Activated T-cell treated with anti-CD3 and anti-CD28 coated beads, Interleukin-2, amount 50 U/mL, for 72 hours (primary cell): ENCODE measurements around the gene SH3BGRL. TPM values are rescaled to one million over a fixed set of nuclear protein-coding genes. Genes with fewer than 3 reads are reported as not detected.

Experiments used
- ATAC-seq, 2 donors: fragments of 150-1000 bp; cut with Tn5 transposase; replicated peaks in 1 of 2; 2 replicates each; pipeline ENCODE4 v1.10.0; 2021; ENCODE audit warnings: moderate library complexity in 2 of 2, mild to moderate bottlenecking in 1 of 2
- DNase-seq, 2 donors: peaks; one replicate each; pipeline ENCODE4 v3.0.0; 2021 to 2022; ENCODE audit warnings: mixed read lengths in 1 of 2
- H3K27ac Mint-ChIP-seq: one replicate; pipeline ENCODE4 v1.8.0; 2022; ENCODE audit warnings: mild to moderate bottlenecking, moderate library complexity, mixed read lengths
- H3K27me3 Mint-ChIP-seq: one replicate; pipeline ENCODE4 v1.8.0; 2022; ENCODE audit warnings: low read depth, mixed read lengths
- H3K36me3 Mint-ChIP-seq, 2 donors: one replicate each; pipeline ENCODE4 v1.8.0; 2022; ENCODE audit warnings: mixed read lengths in 2 of 2, mild to moderate bottlenecking in 1 of 2; ENCODE audit not compliant: insufficient read depth in 2 of 2
- H3K4me1 Mint-ChIP-seq: one replicate; pipeline ENCODE4 v1.8.0; 2022; ENCODE audit warnings: low read depth, mixed read lengths
- H3K4me3 Mint-ChIP-seq, 2 donors: one replicate each; pipeline ENCODE4 v1.8.0; 2022; ENCODE audit warnings: mild to moderate bottlenecking in 2 of 2, mixed read lengths in 2 of 2, moderate library complexity in 2 of 2
- H3K9me3 Mint-ChIP-seq, 2 donors: one replicate each; pipeline ENCODE4 v1.8.0; 2022; ENCODE audit warnings: mixed read lengths in 2 of 2
- total RNA-seq, 2 donors: library from RNA; stranded (reverse); gene quantifications; one replicate each; pipeline ENCODE4 v1.2.3, GENCODE V29; 2022

SH3BGRL gene
- 10 to 100 TPM; 51.3 to 54.4 TPM for total RNA-seq

DNA sequence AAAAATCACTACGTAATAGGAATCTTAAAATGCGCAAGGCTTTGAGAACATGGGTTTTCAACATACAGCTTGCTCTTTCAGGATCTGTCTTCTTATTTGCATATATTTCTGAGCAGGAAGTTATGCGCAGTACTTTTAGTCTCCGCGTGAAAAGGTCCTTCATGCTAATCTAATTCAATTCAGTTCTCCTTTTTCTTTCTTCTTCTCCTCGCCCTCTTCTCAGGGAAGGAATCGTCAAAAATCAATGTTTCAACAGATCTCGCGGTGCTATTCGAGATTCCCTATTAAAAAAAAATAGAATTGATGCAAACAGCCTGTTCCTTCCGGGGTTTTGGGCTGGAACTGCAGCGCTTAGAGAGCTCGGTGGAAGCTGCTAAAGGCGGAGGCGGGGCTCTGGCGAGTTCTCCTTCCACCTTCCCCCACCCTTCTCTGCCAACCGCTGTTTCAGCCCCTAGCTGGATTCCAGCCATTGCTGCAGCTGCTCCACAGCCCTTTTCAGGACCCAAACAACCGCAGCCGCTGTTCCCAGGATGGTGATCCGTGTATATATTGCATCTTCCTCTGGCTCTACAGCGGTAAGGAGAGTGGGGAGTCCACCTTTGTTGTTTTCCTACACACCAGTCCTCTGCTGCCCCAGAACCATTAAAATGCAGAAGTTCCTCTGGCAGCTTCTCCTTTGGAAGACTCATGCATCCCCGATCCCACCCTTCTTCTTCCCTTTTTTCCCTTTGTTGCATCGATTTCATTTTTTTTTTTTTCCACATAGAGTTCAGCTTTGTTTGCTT lies at the start of gene SH3BGRL, which contains the start of gene HMGN5:
SH3BGRL (plus strand) TSS at position 432 of the 785 bp plus-strand sequence; CDS start at position 531, 99 bp downstream.
HMGN5 (minus strand) TSS at position 243 of the 785 bp plus-strand sequence. CDS start 80,364 bp downstream, outside the sequence.
- H3K27ac Mint-ChIP-seq, result peak within 1 kb of the TSS; percentile 95
- H3K27me3 Mint-ChIP-seq, result peaks cover 7% of the 10 kb centered on the region
- H3K4me3 Mint-ChIP-seq, result peak within 1 kb of the TSS; percentile 89 to 95
- no peaks in the 10 kb centered on the region for H3K9me3 Mint-ChIP-seq
- H3K4me1 Mint-ChIP-seq, result peaks cover 36% of the 10 kb centered on the region
- DNase-seq (peak; percentile 66 to 73), ATAC-seq (peak; percentile 96 to 97)
- peaks cover 2 to 6% of the 10 kb centered on the region in 2 donors for H3K36me3 Mint-ChIP-seq

DNA sequence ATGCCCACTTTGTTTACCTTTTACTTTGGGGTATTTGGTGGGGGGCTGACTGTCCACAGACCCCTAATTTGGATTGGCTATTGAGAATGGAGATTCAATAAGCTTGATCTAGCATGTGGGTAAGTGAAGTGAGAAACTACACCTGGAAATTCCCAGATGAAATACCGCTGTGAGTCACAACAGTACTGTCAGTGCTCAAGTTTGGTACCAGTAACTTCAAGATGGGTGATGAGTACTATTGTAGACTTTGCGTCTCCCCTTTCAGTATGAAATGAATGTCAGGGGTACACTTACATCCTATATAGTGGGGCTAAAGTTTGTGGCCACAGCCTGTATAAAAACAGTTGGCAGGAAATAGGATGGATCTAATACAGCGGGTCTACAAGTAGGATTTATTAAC lies 33.5 kb upstream of the SH3BGRL start:
- Mint-ChIP-seq H3K27me3 (no peaks in the 10 kb centered on the region), H3K27ac (no peak overlapping the region), H3K4me1 (no peaks in the 10 kb centered on the region), H3K36me3 (no peaks in the 10 kb centered on the region), H3K4me3 (no peak overlapping the region), H3K9me3 (no peaks in the 10 kb centered on the region)
- no peak for DNase-seq
- no peak for ATAC-seq

DNA sequence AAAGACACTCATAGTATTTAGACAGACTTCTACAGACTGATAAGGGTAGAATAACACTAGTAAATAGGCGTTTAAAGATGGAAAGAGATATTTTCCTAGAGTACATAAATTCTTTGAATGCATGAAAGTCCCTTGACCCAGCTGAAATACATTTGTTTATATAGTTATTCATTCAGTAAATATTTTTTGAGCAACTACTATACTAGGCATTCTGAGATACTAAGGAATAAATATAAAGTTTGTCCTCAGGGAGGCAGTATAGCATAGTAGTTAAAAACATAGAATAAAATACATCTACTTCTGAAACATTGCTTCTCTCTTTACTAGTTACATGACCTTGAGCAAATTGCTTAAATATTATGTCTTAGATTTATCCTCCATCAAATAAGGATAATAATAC lies 27.6 kb upstream of the SH3BGRL start:
- Mint-ChIP-seq H3K27ac (no peak overlapping the region), H3K9me3 (no peaks in the 10 kb centered on the region), H3K27me3 (no peaks in the 10 kb centered on the region), H3K4me1 (no peaks in the 10 kb centered on the region), H3K36me3 (no peaks in the 10 kb centered on the region), H3K4me3 (no peak overlapping the region)
- ATAC-seq (no peak), DNase-seq (no peak)

DNA sequence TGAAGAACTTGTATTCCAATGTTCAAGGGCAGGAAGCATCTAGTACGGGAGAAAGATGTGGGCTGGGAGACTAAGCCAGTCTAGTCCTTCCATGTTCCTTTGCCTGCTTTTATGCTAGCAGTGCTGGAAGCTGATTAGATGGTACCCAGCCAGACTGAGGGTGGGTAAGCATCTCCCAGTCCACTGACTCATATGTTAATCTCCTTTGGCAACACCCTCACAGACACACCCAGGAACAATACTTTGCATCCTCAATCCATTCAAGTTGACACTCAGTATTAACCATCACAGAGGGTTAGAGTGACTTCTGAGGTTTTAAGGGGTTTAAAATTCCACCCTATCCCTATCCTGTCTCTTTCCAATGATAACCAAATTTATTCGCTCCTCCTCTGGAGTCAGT lies 6.6 kb upstream of the SH3BGRL start:
- H3K27ac Mint-ChIP-seq, result no peak overlapping the region
- no peaks in the 10 kb centered on the region for H3K27me3 Mint-ChIP-seq
- no peak for DNase-seq
- H3K4me3 Mint-ChIP-seq, result no peak overlapping the region
- no peaks in the 10 kb centered on the region for H3K9me3 Mint-ChIP-seq
- H3K4me1 Mint-ChIP-seq, result peaks cover 6% of the 10 kb centered on the region
- no peaks in the 10 kb centered on the region for H3K36me3 Mint-ChIP-seq
- no peak for ATAC-seq

DNA sequence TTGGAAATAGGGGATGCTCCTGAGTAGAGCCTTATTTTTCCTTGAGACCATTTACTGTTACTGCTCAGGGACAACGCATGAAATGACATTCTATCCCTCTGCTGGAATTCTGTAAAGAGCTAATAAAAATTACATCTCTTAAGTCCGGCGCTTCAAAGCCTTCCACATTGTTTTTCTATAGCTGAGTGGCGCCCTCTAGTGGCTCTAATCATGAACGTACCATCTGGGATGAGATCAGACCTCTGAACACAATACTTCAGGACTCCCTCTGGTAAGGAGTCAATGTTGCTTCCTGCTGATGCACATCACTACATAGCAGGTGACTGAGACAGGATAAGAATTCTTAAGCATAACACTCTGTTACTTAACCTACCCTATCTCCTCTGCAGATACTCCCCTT lies 6.2 kb upstream of the SH3BGRL start:
- H3K9me3 Mint-ChIP-seq, result no peaks in the 10 kb centered on the region
- no peak overlapping the region for H3K27ac Mint-ChIP-seq
- no peaks in the 10 kb centered on the region for H3K36me3 Mint-ChIP-seq
- peak; percentile 70 to 72 for ATAC-seq
- H3K4me1 Mint-ChIP-seq, result peaks cover 6% of the 10 kb centered on the region
- H3K4me3 Mint-ChIP-seq, result peak overlapping the region in 1 of 2 donors; percentile 41
- no peaks in the 10 kb centered on the region for H3K27me3 Mint-ChIP-seq
- DNase-seq, result peak; percentile 50 to 55

DNA sequence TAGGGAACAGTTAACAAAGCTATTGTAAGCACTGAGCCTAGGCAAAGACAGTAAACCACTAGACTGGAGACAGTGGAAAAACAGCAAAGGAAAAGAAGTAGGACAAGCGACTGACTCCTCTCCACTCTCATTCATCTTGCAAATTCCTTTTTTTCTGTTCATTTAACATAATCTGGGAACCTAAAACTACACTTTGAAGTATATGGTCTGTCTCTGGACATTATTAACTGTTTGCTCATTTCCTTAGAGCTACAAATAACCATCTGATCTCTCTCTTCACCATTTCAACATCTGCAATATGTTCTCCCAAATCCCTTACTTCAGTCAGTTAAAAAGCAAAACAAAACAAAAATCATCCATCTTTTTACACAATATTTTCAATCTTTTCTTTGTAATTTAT lies 831 bp upstream of the SH3BGRL start:
- DNase-seq (no peak), ATAC-seq (no peak)
- Mint-ChIP-seq H3K27me3 (peaks cover 7% of the 10 kb centered on the region), H3K4me3 (peak overlapping the region; percentile 89 to 95), H3K4me1 (peaks cover 31% of the 10 kb centered on the region), H3K27ac (peak overlapping the region; percentile 95), H3K9me3 (no peaks in the 10 kb centered on the region), H3K36me3 (peaks cover 2 to 4% of the 10 kb centered on the region in 2 donors)

DNA sequence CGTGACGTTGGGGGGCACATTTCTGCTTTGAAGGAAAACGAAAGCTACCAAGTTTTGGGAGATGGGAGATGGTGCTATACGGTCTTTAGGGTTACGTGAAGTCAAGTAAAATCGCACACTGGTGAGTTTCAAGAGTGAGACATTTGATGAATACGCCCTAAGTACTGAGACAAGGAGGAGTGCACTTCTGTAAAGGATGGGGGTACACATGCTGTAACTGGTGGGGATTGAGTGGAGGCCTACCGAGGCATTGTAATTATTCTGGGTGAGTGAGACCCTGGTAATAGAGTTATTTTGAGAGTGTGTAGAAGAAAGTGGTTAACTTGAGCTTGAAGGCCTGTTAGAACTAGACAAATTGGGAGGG lies 536 bp downstream of the SH3BGRL start:
- peak overlapping the region; percentile 95 for H3K27ac Mint-ChIP-seq
- H3K36me3 Mint-ChIP-seq, result peaks cover 2 to 6% of the 10 kb centered on the region in 2 donors
- no peak for DNase-seq
- peaks cover 7% of the 10 kb centered on the region for H3K27me3 Mint-ChIP-seq
- peak; percentile 41 to 53 for ATAC-seq
- peaks cover 36% of the 10 kb centered on the region for H3K4me1 Mint-ChIP-seq
- H3K9me3 Mint-ChIP-seq, result no peaks in the 10 kb centered on the region
- peak overlapping the region; percentile 89 to 95 for H3K4me3 Mint-ChIP-seq

DNA sequence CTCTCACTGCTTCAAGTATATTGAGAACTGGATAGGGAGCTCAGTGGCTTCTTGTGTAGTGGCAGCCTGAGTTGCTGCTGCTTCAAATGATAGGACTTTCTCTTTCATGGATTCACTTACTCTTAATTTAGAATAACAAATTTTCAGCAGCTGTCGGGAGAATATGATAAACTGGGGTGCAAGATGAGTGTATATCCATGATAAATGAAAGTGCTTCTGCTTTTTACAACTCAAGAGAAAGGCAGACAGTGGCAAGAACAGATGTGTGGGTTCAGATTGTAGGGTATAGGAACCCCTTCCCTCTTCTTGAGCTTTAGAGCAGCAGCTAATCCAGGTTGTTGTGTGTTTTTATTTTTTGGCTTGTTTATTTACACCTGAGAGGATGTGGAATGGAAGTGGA lies 1.0 kb downstream of the SH3BGRL start:
- DNase-seq, result no peak
- peaks cover 36% of the 10 kb centered on the region for H3K4me1 Mint-ChIP-seq
- peak overlapping the region; percentile 89 to 95 for H3K4me3 Mint-ChIP-seq
- peaks cover 7% of the 10 kb centered on the region for H3K27me3 Mint-ChIP-seq
- H3K9me3 Mint-ChIP-seq, result no peaks in the 10 kb centered on the region
- H3K27ac Mint-ChIP-seq, result peak overlapping the region; percentile 95
- peaks cover 2 to 6% of the 10 kb centered on the region in 2 donors for H3K36me3 Mint-ChIP-seq
- no peak for ATAC-seq

DNA sequence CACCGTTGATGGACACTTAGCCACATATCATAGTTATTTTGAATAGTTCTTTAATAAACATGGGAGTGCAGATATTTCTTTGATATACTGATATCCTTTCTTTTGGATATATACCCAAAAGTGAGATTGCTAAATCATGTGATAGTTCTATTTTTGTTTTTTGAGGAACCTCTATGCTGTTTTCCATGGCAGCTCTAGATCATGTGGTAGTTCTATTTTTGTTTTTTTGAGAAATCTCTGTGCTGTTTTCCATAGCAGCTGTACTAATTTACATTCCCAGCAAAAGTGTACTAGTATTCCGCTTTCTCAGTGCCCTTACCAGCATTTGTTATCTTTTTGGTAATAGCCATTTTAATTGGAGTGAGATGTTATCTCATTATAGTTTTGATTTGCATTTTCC lies 3.6 kb downstream of the SH3BGRL start:
- DNase-seq, result no peak
- H3K36me3 Mint-ChIP-seq, result peaks cover 2 to 6% of the 10 kb centered on the region in 2 donors
- H3K4me1 Mint-ChIP-seq, result peaks cover 36% of the 10 kb centered on the region
- ATAC-seq, result no peak
- no peak overlapping the region for H3K27ac Mint-ChIP-seq
- H3K9me3 Mint-ChIP-seq, result no peaks in the 10 kb centered on the region
- no peak overlapping the region for H3K4me3 Mint-ChIP-seq
- H3K27me3 Mint-ChIP-seq, result peaks cover 7% of the 10 kb centered on the region

DNA sequence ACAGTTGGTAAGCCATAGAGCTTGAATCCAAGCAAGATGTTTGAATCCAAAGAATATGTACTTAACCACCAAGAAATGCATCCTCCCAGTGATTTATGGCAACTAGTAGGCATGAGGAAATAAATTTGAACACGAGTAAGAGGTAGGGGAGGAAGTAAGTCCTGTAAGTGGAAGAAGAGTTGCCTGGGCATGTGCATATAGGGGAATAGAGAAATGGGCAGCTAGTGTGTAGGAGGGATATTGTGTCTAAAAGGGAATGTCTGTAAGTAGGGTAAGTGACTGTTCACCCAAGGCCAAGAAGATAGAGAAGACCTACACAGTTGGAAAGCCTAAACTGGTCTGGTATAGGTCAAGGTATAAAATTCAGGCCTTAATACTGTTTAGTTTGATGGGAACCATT lies 4.6 kb downstream of the SH3BGRL start:
- peak overlapping the region in 1 of 2 donors; percentile 36 for H3K4me3 Mint-ChIP-seq
- no peaks in the 10 kb centered on the region for H3K9me3 Mint-ChIP-seq
- ATAC-seq, result no peak
- H3K27me3 Mint-ChIP-seq, result peaks cover under 1% of the 10 kb centered on the region
- peaks cover 2 to 6% of the 10 kb centered on the region in 2 donors for H3K36me3 Mint-ChIP-seq
- peaks cover 30% of the 10 kb centered on the region for H3K4me1 Mint-ChIP-seq
- DNase-seq, result no peak
- peak overlapping the region; percentile 26 for H3K27ac Mint-ChIP-seq

DNA sequence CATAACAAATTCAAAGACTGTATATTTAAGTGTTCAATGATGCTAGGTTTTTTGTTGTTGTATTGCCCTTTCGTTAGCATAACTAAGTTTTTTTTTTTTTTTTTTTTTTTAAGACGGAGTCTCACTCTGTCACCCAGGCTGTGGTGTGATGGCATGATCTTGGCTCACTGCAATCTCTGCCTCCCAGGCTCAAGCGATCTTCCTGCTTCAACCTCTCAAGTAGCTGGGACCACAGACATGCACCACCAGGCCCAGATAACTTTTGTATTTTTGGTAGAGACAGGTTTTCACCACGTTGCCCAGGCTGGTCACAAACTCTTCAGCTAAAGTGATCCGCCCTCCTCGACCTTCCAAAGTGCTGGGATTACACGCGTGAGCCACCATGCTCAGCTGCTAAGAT lies 7.0 kb downstream of the SH3BGRL start:
- DNase-seq (no peak), ATAC-seq (no peak)
- H3K9me3 Mint-ChIP-seq, result no peaks in the 10 kb centered on the region
- no peak overlapping the region for H3K27ac Mint-ChIP-seq
- peaks cover 2 to 4% of the 10 kb centered on the region in 2 donors for H3K36me3 Mint-ChIP-seq
- H3K4me1 Mint-ChIP-seq, result peaks cover 17% of the 10 kb centered on the region
- H3K4me3 Mint-ChIP-seq, result no peak overlapping the region
- H3K27me3 Mint-ChIP-seq, result no peaks in the 10 kb centered on the region

DNA sequence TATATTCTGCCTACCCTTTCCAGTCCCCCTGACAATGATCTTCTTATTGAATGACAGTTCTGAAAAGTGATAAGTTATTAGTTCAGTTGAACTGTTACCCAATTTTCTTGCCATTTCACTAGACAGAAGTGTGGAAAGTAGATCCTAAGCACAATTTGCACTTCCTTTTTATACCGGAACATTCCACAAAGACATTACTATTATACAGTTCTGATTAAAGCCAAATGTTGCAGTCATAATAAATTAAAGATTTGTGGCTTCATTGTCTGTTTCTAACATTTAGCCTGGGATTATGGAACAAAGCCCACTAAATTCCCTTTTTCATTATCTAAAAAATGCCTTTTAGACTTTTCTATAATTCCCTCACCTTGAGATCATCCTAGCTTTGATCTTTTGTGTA lies 13.8 kb downstream of the SH3BGRL start:
- Mint-ChIP-seq H3K27ac (no peak overlapping the region), H3K27me3 (no peaks in the 10 kb centered on the region), H3K36me3 (peaks cover 0 to 4% of the 10 kb centered on the region in 2 donors), H3K4me3 (no peak overlapping the region), H3K9me3 (no peaks in the 10 kb centered on the region), H3K4me1 (no peaks in the 10 kb centered on the region)
- ATAC-seq, result no peak
- no peak for DNase-seq

DNA sequence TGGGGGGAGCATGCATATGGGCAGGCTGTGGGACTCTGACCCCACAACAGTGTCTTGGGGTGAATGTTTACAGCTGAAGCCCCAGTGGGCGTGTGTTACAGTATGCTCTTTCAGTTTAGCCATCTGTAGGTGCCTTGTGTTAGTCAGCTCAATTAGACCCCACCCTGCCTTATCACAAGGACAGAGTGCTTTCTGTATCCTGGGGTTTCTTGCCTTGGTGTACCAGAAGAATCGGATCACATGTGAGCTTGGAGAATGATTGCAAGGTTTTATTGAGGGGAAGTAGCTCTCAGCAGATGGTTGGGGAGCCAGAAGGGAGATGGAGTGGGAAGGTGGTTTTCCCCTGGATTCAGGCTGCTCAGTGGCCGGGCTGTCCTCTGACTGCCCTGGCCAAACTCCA lies 27.3 kb downstream of the SH3BGRL start:
- H3K4me1 Mint-ChIP-seq, result peaks cover 5% of the 10 kb centered on the region
- H3K4me3 Mint-ChIP-seq, result no peak overlapping the region
- DNase-seq (no peak), ATAC-seq (no peak)
- peaks cover 18% of the 10 kb centered on the region for H3K27me3 Mint-ChIP-seq
- H3K27ac Mint-ChIP-seq, result no peak overlapping the region
- no peaks in the 10 kb centered on the region for H3K9me3 Mint-ChIP-seq
- H3K36me3 Mint-ChIP-seq, result peaks cover 1% of the 10 kb centered on the region in 2 donors

DNA sequence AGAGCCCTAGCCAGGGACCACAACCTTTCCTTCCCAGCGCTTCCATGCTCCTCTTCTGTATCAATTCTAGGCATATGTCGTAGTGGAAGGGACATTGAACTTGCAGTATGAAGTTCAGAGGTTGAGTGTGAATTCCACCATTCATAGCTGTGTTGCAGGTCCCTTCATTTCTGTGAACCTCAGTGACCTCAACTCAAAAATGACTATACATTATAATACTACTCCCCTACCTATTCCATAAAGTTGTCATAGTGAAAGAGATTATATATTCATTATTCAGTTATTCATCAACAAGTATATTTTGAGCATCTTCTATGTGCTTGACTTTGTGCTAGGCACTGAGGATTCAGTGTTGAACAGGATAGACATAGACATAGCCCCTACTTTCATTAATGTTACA lies 28.0 kb downstream of the SH3BGRL start:
- Mint-ChIP-seq H3K4me3 (no peak overlapping the region), H3K36me3 (peaks cover 1% of the 10 kb centered on the region in 2 donors), H3K4me1 (peaks cover 5% of the 10 kb centered on the region), H3K27me3 (peaks cover 18% of the 10 kb centered on the region), H3K27ac (no peak overlapping the region), H3K9me3 (no peaks in the 10 kb centered on the region)
- DNase-seq, result no peak
- peak in 1 of 2 donors; percentile 21 for ATAC-seq
